ENCODE measurements around the gene CACNB2. TPM values are rescaled to one million over a fixed set of nuclear protein-coding genes. Genes with fewer than 3 reads are reported as not detected.

CACNB2 gene
- total RNA-seq, 1 experiment from 2014 or later, result 34.1 TPM

DNA sequence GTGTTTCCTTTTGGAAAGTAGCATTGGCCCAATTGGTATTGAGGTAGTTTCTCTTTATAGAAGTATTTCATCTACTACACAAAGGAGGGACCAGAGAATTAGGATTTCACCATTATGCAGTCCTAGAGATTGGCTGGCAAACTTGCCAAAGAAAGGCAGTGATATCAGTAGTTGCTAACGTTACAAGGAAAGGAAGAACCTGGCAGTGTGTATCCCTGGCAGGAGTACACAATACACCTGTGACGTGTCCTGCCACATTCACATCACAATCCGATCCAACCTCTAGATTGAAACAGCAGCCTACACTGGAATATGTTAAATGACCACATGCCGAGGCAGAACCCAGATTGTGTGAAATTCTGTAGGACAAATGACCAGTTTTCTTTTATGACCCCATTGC, 81.7 kb downstream of the CACNB2 start:
- TF ChIP-seq EZH2 (IDR thresholded peaks at IDR 0.05; ENCODE audit: borderline replicate concordance, low read depth, low read length, poor library complexity, severe bottlenecking), result no peak
- TF ChIP-seq, protein P1, sequence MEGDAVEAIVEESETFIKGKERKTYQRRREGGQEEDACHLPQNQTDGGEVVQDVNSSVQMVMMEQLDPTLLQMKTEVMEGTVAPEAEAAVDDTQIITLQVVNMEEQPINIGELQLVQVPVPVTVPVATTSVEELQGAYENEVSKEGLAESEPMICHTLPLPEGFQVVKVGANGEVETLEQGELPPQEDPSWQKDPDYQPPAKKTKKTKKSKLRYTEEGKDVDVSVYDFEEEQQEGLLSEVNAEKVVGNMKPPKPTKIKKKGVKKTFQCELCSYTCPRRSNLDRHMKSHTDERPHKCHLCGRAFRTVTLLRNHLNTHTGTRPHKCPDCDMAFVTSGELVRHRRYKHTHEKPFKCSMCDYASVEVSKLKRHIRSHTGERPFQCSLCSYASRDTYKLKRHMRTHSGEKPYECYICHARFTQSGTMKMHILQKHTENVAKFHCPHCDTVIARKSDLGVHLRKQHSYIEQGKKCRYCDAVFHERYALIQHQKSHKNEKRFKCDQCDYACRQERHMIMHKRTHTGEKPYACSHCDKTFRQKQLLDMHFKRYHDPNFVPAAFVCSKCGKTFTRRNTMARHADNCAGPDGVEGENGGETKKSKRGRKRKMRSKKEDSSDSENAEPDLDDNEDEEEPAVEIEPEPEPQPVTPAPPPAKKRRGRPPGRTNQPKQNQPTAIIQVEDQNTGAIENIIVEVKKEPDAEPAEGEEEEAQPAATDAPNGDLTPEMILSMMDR (conservative IDR thresholded peaks at IDR 0.05; ENCODE audit: low read depth, low read length), result no peak
- intact Hi-C loops (cut with micrococcal nuclease; ENCODE audit: unreplicated experiment), result no loop called here

DNA sequence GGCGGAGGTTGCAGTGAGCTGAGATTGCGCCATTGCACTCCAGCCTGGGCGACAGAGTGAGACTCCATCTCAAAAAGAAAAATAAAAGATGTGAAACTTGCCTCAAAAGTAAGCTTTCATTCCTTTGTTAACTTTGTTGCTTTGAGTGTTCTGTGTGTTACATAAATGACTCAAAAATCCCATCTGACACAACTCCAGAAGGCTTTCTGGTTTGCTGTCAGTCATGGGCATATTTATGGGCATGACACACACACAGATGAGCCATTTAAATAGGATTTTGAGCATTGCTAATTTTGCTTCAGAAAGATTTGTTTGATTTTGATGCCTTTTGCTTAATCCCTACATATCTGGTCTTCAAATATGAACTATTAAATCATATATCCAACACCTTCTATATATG, 82.6 kb downstream of the CACNB2 start:
- Histone ChIP-seq H3K9me3 (ENCODE audit: low read depth, low read length, poor library complexity, severe bottlenecking) (no peaks in the 10 kb centered on the region), H3K4me3 (ENCODE audit: low read depth, low read length, poor library complexity, severe bottlenecking) (no peak overlapping the region), H3K27ac (ENCODE audit: low read depth, low read length, poor library complexity, severe bottlenecking) (peak overlapping the region; percentile 39), H3K36me3 (ENCODE audit: insufficient read depth, low read length, poor library complexity, severe bottlenecking) (no peaks in the 10 kb centered on the region), H3K27me3 (replicated peaks; ENCODE audit: insufficient read depth, low read depth, low read length, poor library complexity) (no peaks in the 10 kb centered on the region), H3K4me1 (ENCODE audit: insufficient read depth, low read length, poor library complexity, severe bottlenecking) (peaks cover 39% of the 10 kb centered on the region)
- intact Hi-C loops (cut with micrococcal nuclease; ENCODE audit: unreplicated experiment), result no loop called here
- BruUV-seq (replicated peaks), result no TSS peak
- no peak for TF ChIP-seq EZH2 (IDR thresholded peaks at IDR 0.05; ENCODE audit: borderline replicate concordance, low read depth, low read length, poor library complexity, severe bottlenecking)
- TF ChIP-seq, protein P1 (conservative IDR thresholded peaks at IDR 0.05; ENCODE audit: low read depth, low read length), result no peak
- CTCF ChIA-PET, result no interaction called here
- DNase-seq (ENCODE audit: low spot score), result peak; percentile 49
- POLR2A ChIA-PET (ENCODE audit: low non-redundant PET), result no interaction called here

More for the DNA sequence above, 81.7 kb downstream of the CACNB2 start:
- Histone ChIP-seq H3K4me1 (ENCODE audit: insufficient read depth, low read length, poor library complexity, severe bottlenecking) (peaks cover 39% of the 10 kb centered on the region), H3K4me3 (ENCODE audit: low read depth, low read length, poor library complexity, severe bottlenecking) (no peak overlapping the region), H3K36me3 (ENCODE audit: insufficient read depth, low read length, poor library complexity, severe bottlenecking) (no peaks in the 10 kb centered on the region), H3K27me3 (replicated peaks; ENCODE audit: insufficient read depth, low read depth, low read length, poor library complexity) (no peaks in the 10 kb centered on the region), H3K9me3 (ENCODE audit: low read depth, low read length, poor library complexity, severe bottlenecking) (no peaks in the 10 kb centered on the region), H3K27ac (ENCODE audit: low read depth, low read length, poor library complexity, severe bottlenecking) (no peak overlapping the region)
- POLR2A ChIA-PET (ENCODE audit: low non-redundant PET), result no interaction called here
- DNase-seq (ENCODE audit: low spot score), result no peak
- BruUV-seq (replicated peaks), result no TSS peak
- CTCF ChIA-PET, result no interaction called here

DNA sequence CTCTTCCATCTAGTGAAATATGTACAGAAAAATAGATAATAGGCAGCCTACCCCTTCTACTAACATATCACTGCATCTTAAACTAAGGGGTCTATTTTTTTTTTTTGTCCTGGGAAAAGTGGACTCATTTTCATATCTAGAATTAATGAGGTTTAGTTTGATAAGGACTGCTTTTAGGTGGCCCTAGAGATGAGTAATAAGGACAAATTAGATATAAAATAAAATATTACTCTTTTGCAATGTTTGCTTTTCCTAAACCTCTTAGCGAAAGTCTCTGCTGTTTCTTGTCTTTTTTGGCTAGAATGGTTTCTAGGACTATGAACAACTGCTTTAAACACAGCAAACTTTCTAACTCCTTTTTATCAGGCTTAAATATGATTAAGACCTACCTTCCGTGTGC, 83.7 kb downstream of the CACNB2 start:
- Histone ChIP-seq H3K4me3 (ENCODE audit: low read depth, low read length, poor library complexity, severe bottlenecking) (no peak overlapping the region), H3K4me1 (ENCODE audit: insufficient read depth, low read length, poor library complexity, severe bottlenecking) (peaks cover 39% of the 10 kb centered on the region), H3K27ac (ENCODE audit: low read depth, low read length, poor library complexity, severe bottlenecking) (peak overlapping the region; percentile 36), H3K36me3 (ENCODE audit: insufficient read depth, low read length, poor library complexity, severe bottlenecking) (no peaks in the 10 kb centered on the region), H3K27me3 (replicated peaks; ENCODE audit: insufficient read depth, low read depth, low read length, poor library complexity) (no peaks in the 10 kb centered on the region), H3K9me3 (ENCODE audit: low read depth, low read length, poor library complexity, severe bottlenecking) (no peaks in the 10 kb centered on the region)
- TF ChIP-seq, protein P1 (conservative IDR thresholded peaks at IDR 0.05; ENCODE audit: low read depth, low read length), result no peak
- no peak for DNase-seq (ENCODE audit: low spot score)
- ChIA-PET POLR2A (ENCODE audit: low non-redundant PET) (no interaction called here), CTCF (interaction anchor here (1.0 kb wide), 1 partner anchor 24 kb away, joined by 3 read pairs; no protein-coding TSS in a partner anchor)
- intact Hi-C loops (cut with micrococcal nuclease; ENCODE audit: unreplicated experiment), result no loop called here
- BruUV-seq (replicated peaks), result no TSS peak
